Activated CD4-positive, CD25-positive, alpha-beta regulatory T cell (primary cell): ENCODE measurements around the gene BIN2.
A peak's percentile ranks its signal among the peaks of the same experiment; 100 is the strongest.
"Not testable (repeated sequence)": the region's sequence is repeated elsewhere in the genome, so short reads cannot be mapped to it uniquely, and the experiment has no call there.

Experiments used
- DNase-seq, 4 experiments: peaks; one replicate each; lab custom pipeline; 2025; lab: John Stamatoyannopoulos, UW

BIN2 gene

GRCh38 chr12:51345681-51346080 is 21.7 kb upstream of the BIN2 start:
- DNase-seq = no peak

- DNase-seq = no peak
These were observed 19.2 kb upstream of the BIN2 start for GRCh38 chr12:51343201-51343600.

- DNase-seq = no peak
These were observed 18.4 kb upstream of the BIN2 start for GRCh38 chr12:51342416-51342815.

- peak; percentile 15 to 49 (median 25) for DNase-seq
These were observed 17.5 kb upstream of the BIN2 start for GRCh38 chr12:51341251-51342007.

- DNase-seq = no peak
These were observed 15.8 kb upstream of the BIN2 start for GRCh38 chr12:51339750-51340149.

- DNase-seq = not testable (repeated sequence)
These were observed 13.4 kb upstream of the BIN2 start for GRCh38 chr12:51337336-51337735.

GRCh38 chr12:51335931-51336330 is 12.0 kb upstream of the BIN2 start:
- no peak for DNase-seq

GRCh38 chr12:51334764-51335163 is 10.8 kb upstream of the BIN2 start:
- no peak for DNase-seq

GRCh38 chr12:51333536-51333935 is 9.6 kb upstream of the BIN2 start:
- no peak for DNase-seq

- DNase-seq = no peak
These were observed 6.2 kb upstream of the BIN2 start for GRCh38 chr12:51330186-51330585.

GRCh38 chr12:51329742-51330141 is 5.8 kb upstream of the BIN2 start:
- no peak for DNase-seq

GRCh38 chr12:51328587-51328986 is 4.6 kb upstream of the BIN2 start:
- no peak for DNase-seq

GRCh38 chr12:51326698-51327439 is 2.9 kb upstream of the BIN2 start:
- DNase-seq = no peak

GRCh38 chr12:51324953-51325352 is 979 bp upstream of the BIN2 start:
- no peak for DNase-seq

GRCh38 chr12:51323317-51323960 is 535 bp downstream of the BIN2 start:
- peak in 2 of 4 experiments; percentile 26 to 33 for DNase-seq

- DNase-seq = no peak
These were observed 1.5 kb downstream of the BIN2 start for GRCh38 chr12:51322452-51322851.

GRCh38 chr12:51321882-51322281 is 2.1 kb downstream of the BIN2 start:
- DNase-seq = no peak

- DNase-seq = no peak
These were observed 3.2 kb downstream of the BIN2 start for GRCh38 chr12:51320695-51321320.

- DNase-seq = no peak
These were observed 3.7 kb downstream of the BIN2 start for GRCh38 chr12:51320311-51320694.

- DNase-seq = peak in 2 of 4 experiments; percentile 36 to 46
These were observed 5.0 kb downstream of the BIN2 start for GRCh38 chr12:51318846-51319599.

- DNase-seq = not testable (repeated sequence)
These were observed 5.7 kb downstream of the BIN2 start for GRCh38 chr12:51318057-51318806.
